HG02943 (cell line): Measurements from ENCODE around the gene CLASP2.
"Not testable (repeated sequence)": the region's sequence is repeated elsewhere in the genome, so short reads cannot be mapped to it uniquely, and the experiment has no call there.

ENCODE experiments used
- ATAC-seq: cut with Tn5 transposase; IDR thresholded peaks from one replicate; pipeline ENCODE4 v1.9.1; 2021; ENCODE audit warnings: mild to moderate bottlenecking, low read depth, moderate library complexity; ENCODE audit not compliant: unreplicated experiment

Gene CLASP2

DNA sequence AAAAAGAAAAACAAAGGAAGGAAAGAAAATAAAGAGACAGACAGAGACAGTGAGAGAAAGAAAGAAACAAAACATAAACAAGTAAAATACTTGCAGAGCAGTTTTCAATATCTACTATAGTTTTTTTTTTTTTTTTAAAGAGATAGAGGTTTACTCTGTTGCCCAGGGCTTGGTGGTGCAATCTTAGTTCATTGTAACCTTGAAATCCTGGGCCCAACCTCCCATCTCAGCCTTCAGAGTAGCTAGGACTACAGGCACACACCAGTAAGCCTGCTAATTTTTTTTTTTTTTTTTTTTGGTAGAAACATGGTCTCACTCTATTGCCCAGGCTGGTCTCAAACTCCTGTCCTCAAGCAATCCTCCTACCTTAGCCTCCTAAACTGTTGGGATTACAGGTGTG lies 23.1 kb downstream of the CLASP2 start:
- no peak for ATAC-seq

DNA sequence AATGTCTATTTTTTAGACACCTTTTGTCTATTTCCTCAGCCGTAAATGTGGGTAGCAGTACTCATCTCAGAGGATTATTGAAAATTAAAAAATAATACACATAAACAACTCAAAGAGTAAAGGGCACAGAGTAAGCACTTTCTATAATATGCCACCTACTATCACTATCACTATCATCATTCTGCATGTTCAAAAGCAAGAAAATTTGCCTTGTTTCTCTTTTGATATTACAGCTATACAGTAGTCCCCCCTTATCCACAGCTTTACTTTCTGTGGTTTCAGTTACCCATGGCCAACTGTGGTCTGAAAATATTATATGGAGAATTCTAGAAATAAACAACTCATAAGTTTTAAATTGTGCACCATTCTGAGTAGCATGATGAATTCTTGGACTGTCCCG lies 27.7 kb downstream of the CLASP2 start:
- no peak for ATAC-seq

DNA sequence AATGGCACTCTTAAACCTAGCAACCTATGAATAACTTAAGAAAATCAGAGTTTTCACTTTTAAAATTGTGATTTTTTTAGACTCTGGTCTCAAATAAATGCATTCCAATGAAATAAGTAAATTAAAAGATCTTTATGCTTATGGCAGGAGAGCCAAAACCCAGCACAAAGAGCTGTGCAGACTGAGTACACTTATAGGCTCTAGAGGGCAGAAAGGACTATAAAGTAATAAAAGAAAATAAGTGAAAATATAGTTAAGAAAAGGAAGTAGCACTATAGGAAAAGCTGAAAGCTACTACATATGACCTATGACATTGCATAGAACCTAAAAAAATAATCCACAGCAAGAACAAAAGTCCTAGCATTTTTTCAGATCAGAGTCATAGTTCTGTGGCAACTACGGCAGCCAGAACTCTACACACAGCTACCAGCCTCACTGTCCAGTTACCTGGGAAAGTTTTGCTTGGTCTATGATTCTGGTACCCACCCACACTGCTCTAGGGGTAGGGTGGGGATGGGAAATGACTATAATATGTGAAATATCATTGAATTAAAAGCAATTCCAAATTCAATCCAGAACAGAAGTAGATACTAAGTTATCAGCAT lies 30.5 kb downstream of the CLASP2 start:
- ATAC-seq = no peak

GRCh38 chr3:33682770-33683169 lies 35.3 kb downstream of the CLASP2 start:
- ATAC-seq = no peak

- no peak for ATAC-seq
These were observed 36.4 kb downstream of the CLASP2 start for GRCh38 chr3:33681667-33682066.

- no peak for ATAC-seq
These were observed 40.0 kb downstream of the CLASP2 start for GRCh38 chr3:33678073-33678472.

GRCh38 chr3:33673436-33673835 lies 44.6 kb downstream of the CLASP2 start:
- ATAC-seq = not testable (repeated sequence)

- ATAC-seq = no peak
These were observed 49.4 kb downstream of the CLASP2 start for GRCh38 chr3:33668618-33669017.

GRCh38 chr3:33665294-33665693 lies 52.8 kb downstream of the CLASP2 start:
- no peak for ATAC-seq

GRCh38 chr3:33664195-33664594 lies 53.9 kb downstream of the CLASP2 start:
- ATAC-seq = no peak

DNA sequence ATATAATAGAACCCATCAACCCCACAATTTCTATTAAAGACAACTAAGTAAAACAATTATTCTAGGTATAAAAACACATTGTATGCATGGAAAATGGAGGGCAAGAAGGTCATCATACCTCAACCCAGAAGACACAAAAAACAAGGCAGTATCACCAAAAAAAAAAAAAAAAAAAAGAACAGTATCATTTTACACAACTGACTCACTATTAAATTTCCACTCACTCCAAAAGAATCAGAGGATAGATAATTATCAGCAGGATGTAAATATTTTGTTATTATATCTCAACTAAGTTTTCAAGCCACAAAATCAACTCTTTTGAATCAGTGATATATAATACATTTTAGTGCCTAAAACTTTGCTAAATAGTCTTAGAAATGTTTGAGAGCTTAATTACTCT lies 55.0 kb downstream of the CLASP2 start:
- no peak for ATAC-seq

DNA sequence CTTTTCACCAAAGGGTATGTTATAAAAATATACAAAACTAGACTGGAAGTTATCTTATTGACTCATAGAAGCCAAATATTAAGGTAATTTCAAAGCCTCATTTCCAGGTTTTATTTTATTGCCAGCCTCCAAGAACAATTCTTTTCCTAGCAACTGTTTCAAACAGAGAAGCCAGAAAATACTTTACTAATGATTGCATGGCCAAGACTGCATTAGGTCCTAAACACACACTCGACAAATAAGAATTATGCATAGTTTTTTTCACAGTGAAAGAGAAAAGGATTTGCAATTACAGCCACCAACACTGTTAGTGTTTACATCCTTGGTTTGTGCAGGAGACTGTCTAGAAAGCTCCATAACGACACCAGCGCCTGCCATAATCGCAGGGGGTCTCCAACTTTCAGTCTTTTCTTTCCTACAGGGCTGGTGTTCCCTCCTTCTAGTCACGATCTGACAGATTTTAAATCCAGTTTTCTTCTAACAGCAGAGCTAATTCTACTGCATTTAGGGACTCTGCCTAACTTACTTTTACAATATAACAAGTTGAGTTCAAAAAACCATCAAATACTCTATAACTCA lies 58.1 kb downstream of the CLASP2 start:
- ATAC-seq = no peak

DNA sequence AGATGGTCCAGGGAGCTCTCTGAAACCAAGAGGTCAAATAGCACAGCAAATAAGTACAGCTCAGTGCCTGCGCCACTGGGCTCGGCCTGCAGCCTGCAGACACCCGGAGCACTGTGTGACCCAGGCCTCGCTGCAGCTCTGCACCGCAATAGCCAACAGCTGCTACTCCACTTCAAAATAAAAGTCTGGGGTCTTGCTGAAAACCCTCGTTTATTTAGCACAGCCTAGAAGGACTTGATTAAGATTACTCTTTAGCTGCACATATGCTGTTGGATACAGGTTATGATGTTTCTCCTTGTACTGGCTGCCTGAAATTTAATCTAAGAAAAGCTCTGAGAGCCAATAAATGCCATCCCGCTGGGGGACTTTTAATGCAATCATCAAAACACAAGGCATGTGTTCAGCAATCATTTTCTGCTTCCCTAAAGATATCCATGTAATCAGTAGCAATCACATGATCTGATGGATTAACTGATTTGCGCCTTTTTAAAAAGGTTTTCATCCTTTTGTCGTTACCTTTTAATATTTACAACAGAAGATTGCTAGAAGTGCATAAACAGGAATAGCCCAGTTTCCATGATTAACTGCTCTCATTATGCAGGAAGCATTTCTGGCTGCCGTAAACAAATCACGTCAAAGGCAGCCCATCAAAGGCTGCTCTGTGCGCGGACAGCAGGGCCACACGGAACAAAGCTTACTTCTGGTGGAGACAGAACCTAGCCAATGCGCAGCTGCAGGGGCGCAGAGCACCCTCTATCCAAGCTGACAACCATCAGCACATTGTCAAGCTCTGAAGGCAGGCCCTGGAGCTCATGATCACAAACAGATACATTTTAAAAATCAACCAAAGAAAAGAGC lies 58.8 kb downstream of the CLASP2 start:
- ATAC-seq = peak; percentile 91

- peak; percentile 3 for ATAC-seq
These were observed 59.4 kb downstream of the CLASP2 start for GRCh38 chr3:33658621-33658990.

- no peak for ATAC-seq
These were observed 60.0 kb downstream of the CLASP2 start for GRCh38 chr3:33658039-33658438.

GRCh38 chr3:33652736-33653135 lies 65.3 kb downstream of the CLASP2 start:
- ATAC-seq = no peak

- not testable (repeated sequence) for ATAC-seq
These were observed 67.0 kb downstream of the CLASP2 start for GRCh38 chr3:33651101-33651500.

DNA sequence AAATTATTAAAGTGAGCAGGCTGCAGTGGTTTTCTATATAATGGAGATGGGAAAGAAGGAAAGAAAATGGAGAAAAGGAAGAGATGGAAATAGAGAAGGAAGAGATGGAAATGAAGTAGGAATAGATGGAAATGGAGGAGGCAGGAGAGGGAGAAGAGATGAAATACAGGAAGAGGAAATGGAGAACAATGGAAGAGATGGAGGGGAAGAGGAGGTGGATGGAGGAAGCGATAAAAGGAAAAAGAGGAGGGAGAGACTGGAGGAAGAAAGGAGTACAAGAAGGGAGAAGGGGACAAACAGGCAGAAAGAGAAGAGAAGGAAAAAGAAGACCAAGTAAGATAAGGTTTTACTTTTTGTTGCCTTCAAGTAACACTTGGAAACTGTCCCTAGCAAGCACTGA lies 67.6 kb downstream of the CLASP2 start:
- no peak for ATAC-seq

- no peak for ATAC-seq
These were observed 69.3 kb downstream of the CLASP2 start for GRCh38 chr3:33648793-33649192.

DNA sequence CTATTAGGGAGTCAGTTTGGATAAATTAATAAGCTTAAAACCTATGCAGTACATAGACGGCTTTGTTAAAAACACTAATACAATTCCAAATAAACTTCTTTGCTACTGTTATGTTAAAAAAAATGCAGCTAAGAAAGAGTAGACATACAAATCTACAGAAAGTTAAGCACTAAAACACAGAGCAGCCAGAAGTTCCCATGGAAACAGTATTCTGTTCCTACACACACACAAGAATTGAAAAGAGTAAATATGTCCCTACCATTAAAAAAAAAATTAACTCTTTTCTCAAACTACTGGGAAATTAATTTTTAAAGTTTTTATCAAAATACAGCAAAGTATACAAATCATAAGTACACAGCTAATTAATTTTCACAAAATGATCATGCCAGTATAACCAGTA lies 71.6 kb downstream of the CLASP2 start:
- ATAC-seq = no peak

DNA sequence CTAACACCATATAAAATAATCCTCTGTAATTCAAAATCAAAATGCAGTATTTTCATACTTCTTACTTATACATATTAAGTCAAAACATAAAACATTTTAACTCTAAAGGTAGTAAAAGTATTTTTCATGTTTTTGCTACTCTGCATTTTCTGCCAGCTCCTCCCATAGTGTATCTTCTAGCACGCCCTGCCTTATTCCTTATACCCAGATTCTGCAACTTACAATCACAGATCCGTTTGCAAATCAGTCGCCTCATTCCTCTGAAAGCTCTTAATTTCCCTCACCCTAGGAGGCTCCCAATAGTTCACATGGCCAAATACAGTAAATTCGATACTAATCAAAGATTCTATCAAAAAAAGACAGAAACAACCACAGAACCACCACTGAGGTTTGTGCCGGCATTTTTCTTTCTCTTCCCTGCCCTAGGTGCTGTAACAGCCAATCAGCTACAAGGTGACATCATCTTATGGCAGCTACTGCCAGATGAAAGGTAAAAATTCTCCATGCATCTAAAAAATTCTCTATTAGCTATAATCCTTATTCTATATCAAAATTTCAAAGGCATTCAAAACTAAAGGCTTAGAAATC lies 72.9 kb downstream of the CLASP2 start:
- ATAC-seq = no peak
